Cardiac muscle cell (in vitro differentiated cells and primary cell): ENCODE results near the gene KCNAB2. TPM values are rescaled to one million over a fixed set of nuclear protein-coding genes. Genes with fewer than 3 reads are reported as not detected.

Experiments used
- DNase-seq, 2 donors: peaks; one replicate each; pipeline versions ENCODE4 v3.0.0 to v3.0.0-alpha.2; 2010 to 2017; ENCODE audit warnings: low read depth in 1 of 2, low spot score in 1 of 2
- H3K27ac ChIP-seq: fragments of 200-600 bp; sonication (generic); 2 replicates; pipeline ENCODE4 v1.5.1; 2016
- H3K27me3 ChIP-seq: fragments of 200-600 bp; sonication (generic); 2 replicates; pipeline ENCODE4 v1.6.0; 2016; ENCODE audit warnings: control low read depth
- H3K36me3 ChIP-seq: fragments of 200-600 bp; sonication (generic); 2 replicates; pipeline ENCODE4 v1.5.1; 2016; ENCODE audit warnings: control low read depth
- H3K4me1 ChIP-seq: fragments of 200-600 bp; sonication (generic); 2 replicates; pipeline ENCODE4 v1.8.1; 2017; ENCODE audit warnings: low read depth, mild to moderate bottlenecking, mixed run types
- H3K4me3 ChIP-seq: fragments of 200-600 bp; sonication (generic); 2 replicates; pipeline ENCODE4 v1.5.1; 2016; ENCODE audit warnings: mild to moderate bottlenecking
- H3K9me3 ChIP-seq: fragments of 200-600 bp; sonication (generic); 2 replicates; pipeline ENCODE4 v1.5.1; 2017; ENCODE audit warnings: low read depth, mild to moderate bottlenecking, control low read depth
- CTCF ChIP-seq: IDR thresholded peaks from 2 replicates; pipeline ENCODE4 v1.5.1; 2012; ENCODE audit warnings: low read depth, mild to moderate bottlenecking, low read length
- polyA plus RNA-seq: library from polyadenylated mRNA; unstranded; fragments of >200 nt; fragmentation: Nextera tagmentation; extraction: Ambion mirVana; gene quantifications from 2 replicates; pipeline ENCODE4 v1.2.1, GENCODE V29; 2016
- total RNA-seq: library from RNA; depleted of rRNA; stranded (reverse); fragments of >200 nt; gene quantifications from 2 replicates; pipeline ENCODE4 v1.2.3, GENCODE V29; 2016

Gene KCNAB2
- total and polyA plus RNA-seq, 2 experiments from 2014 or later: 5.5 to 10.8 TPM

GRCh38 chr1:6003568-6004411 lies 41.9 kb upstream of the KCNAB2 start:
- Histone ChIP-seq H3K36me3 (no peaks in the 10 kb centered on the region), H3K4me3 (no peak overlapping the region), H3K9me3 (no peaks in the 10 kb centered on the region), H3K27ac (no peak overlapping the region), H3K4me1 (peaks cover 34% of the 10 kb centered on the region), H3K27me3 (no peaks in the 10 kb centered on the region)
- TF ChIP-seq CTCF: no peak
- DNase-seq: no peak

- Histone ChIP-seq H3K4me3 (no peak overlapping the region), H3K4me1 (peaks cover 34% of the 10 kb centered on the region), H3K9me3 (no peaks in the 10 kb centered on the region), H3K36me3 (no peaks in the 10 kb centered on the region), H3K27ac (no peak overlapping the region), H3K27me3 (no peaks in the 10 kb centered on the region)
- DNase-seq: no peak
- no peak for TF ChIP-seq CTCF
These were observed 41.1 kb upstream of the KCNAB2 start for GRCh38 chr1:6004412-6005123.

GRCh38 chr1:6005276-6005917 lies 40.3 kb upstream of the KCNAB2 start:
- Histone ChIP-seq H3K4me1 (peaks cover 25% of the 10 kb centered on the region), H3K27ac (no peak overlapping the region), H3K4me3 (no peak overlapping the region), H3K36me3 (no peaks in the 10 kb centered on the region), H3K27me3 (no peaks in the 10 kb centered on the region), H3K9me3 (no peaks in the 10 kb centered on the region)
- no peak for DNase-seq
- no peak for TF ChIP-seq CTCF

- no peaks in the 10 kb centered on the region for H3K36me3 ChIP-seq
- H3K27me3 ChIP-seq: no peaks in the 10 kb centered on the region
- DNase-seq: peak in 1 of 2 donors; percentile 34
- H3K4me1 ChIP-seq: peaks cover 19% of the 10 kb centered on the region
- H3K4me3 ChIP-seq: no peak overlapping the region
- TF ChIP-seq CTCF: no peak
- no peak overlapping the region for H3K27ac ChIP-seq
- no peaks in the 10 kb centered on the region for H3K9me3 ChIP-seq
These were observed 38.8 kb upstream of the KCNAB2 start for GRCh38 chr1:6006882-6007281.

GRCh38 chr1:6007318-6008083 lies 38.2 kb upstream of the KCNAB2 start:
- H3K27ac ChIP-seq: no peak overlapping the region
- H3K4me3 ChIP-seq: no peak overlapping the region
- no peaks in the 10 kb centered on the region for H3K36me3 ChIP-seq
- H3K4me1 ChIP-seq: peaks cover 13% of the 10 kb centered on the region
- DNase-seq: peak in 1 of 2 donors; percentile 72
- no peak for TF ChIP-seq CTCF
- no peaks in the 10 kb centered on the region for H3K9me3 ChIP-seq
- no peaks in the 10 kb centered on the region for H3K27me3 ChIP-seq
